ENCODE results near the gene GRIP1. TPM values are rescaled to one million over a fixed set of nuclear protein-coding genes. Genes with fewer than 3 reads are reported as not detected.

Gene GRIP1
- total and polyA plus RNA-seq, 2 donors (not counting 1 experiment from before 2014, with no cell fraction given) = 0.12 TPM; not detected in 1

- Histone ChIP-seq H3K4me2 (ENCODE audit: extremely low read depth, insufficient read depth, low read length) (no peak overlapping the region), H3K27me3 (ENCODE audit: control insufficient read depth, insufficient read depth, low read length) (no peaks in the 10 kb centered on the region), H4K20me1 (ENCODE audit: control insufficient read depth, extremely low read depth, insufficient read depth, low read length) (no peaks in the 10 kb centered on the region), H3K4me1 (ENCODE audit: control insufficient read depth, extremely low read depth, insufficient read depth, low read length) (no peaks in the 10 kb centered on the region), H3K4me3 (replicated peaks in 1 of 4; ENCODE audit: control extremely low read depth in 1 of 4, insufficient read depth in 1 of 4, low read depth in 3 of 4, low read length in 4 of 4) (no peak overlapping the region), H3K9me3 (ENCODE audit: control insufficient read depth, insufficient read depth, low read depth, low read length) (no peaks in the 10 kb centered on the region), H3K9ac (ENCODE audit: insufficient read depth, low read length) (no peak overlapping the region), H3K27ac (ENCODE audit: insufficient read depth, low read length) (no peak overlapping the region), H3K79me2 (ENCODE audit: control insufficient read depth, insufficient read depth, low read length) (no peaks in the 10 kb centered on the region), H2AFZ (ENCODE audit: low read length) (no peak overlapping the region), H3K36me3 (ENCODE audit: control insufficient read depth, insufficient read depth, low read length) (no peaks in the 10 kb centered on the region)
- TF ChIP-seq CTCF (conservative IDR thresholded peaks at IDR 0.05 in 1 of 2, IDR thresholded peaks at IDR 0.05 in 1 of 2; ENCODE audit: low read depth in 1 of 2, low read length in 2 of 2) (no peak), EZH2 (IDR thresholded peaks at IDR 0.05; ENCODE audit: low read length, missing control alignments) (no peak)
- DNase-seq (ENCODE audit: low read depth in 2 of 2) = peak in 1 of 2 donors; percentile 5
Measured at GRCh38 chr12:66491853-66492252, 187.0 kb downstream of the GRIP1 start.

GRCh38 chr12:66482351-66483203 is 196.3 kb downstream of the GRIP1 start:
- no peaks in the 10 kb centered on the region for H3K79me2 ChIP-seq (ENCODE audit: control insufficient read depth, insufficient read depth, low read length)
- no peak overlapping the region for H3K27ac ChIP-seq (ENCODE audit: insufficient read depth, low read length)
- DNase-seq (ENCODE audit: low read depth in 2 of 2) = peak in 1 of 2 donors; percentile 19
- TF ChIP-seq EZH2 (IDR thresholded peaks at IDR 0.05; ENCODE audit: low read length, missing control alignments) (no peak), CTCF (conservative IDR thresholded peaks at IDR 0.05 in 1 of 2, IDR thresholded peaks at IDR 0.05 in 1 of 2; ENCODE audit: low read depth in 1 of 2, low read length in 2 of 2) (no peak)
- H3K4me3 ChIP-seq (replicated peaks in 1 of 4; ENCODE audit: control extremely low read depth in 1 of 4, insufficient read depth in 1 of 4, low read depth in 3 of 4, low read length in 4 of 4) = no peak overlapping the region
- H3K9me3 ChIP-seq (ENCODE audit: control insufficient read depth, insufficient read depth, low read depth, low read length) = no peaks in the 10 kb centered on the region
- no peaks in the 10 kb centered on the region for H3K27me3 ChIP-seq (ENCODE audit: control insufficient read depth, insufficient read depth, low read length)
- H3K4me1 ChIP-seq (ENCODE audit: control insufficient read depth, extremely low read depth, insufficient read depth, low read length) = no peaks in the 10 kb centered on the region
- no peaks in the 10 kb centered on the region for H3K36me3 ChIP-seq (ENCODE audit: control insufficient read depth, insufficient read depth, low read length)
- no peak overlapping the region for H3K9ac ChIP-seq (ENCODE audit: insufficient read depth, low read length)
- H4K20me1 ChIP-seq (ENCODE audit: control insufficient read depth, extremely low read depth, insufficient read depth, low read length) = no peaks in the 10 kb centered on the region
- H3K4me2 ChIP-seq (ENCODE audit: extremely low read depth, insufficient read depth, low read length) = no peak overlapping the region
- H2AFZ ChIP-seq (ENCODE audit: low read length) = no peak overlapping the region

- Histone ChIP-seq H3K4me1 (ENCODE audit: control insufficient read depth, extremely low read depth, insufficient read depth, low read length) (no peaks in the 10 kb centered on the region), H3K9ac (ENCODE audit: insufficient read depth, low read length) (no peak overlapping the region), H3K4me3 (replicated peaks in 1 of 4; ENCODE audit: control extremely low read depth in 1 of 4, insufficient read depth in 1 of 4, low read depth in 3 of 4, low read length in 4 of 4) (no peak overlapping the region), H2AFZ (ENCODE audit: low read length) (no peak overlapping the region), H3K4me2 (ENCODE audit: extremely low read depth, insufficient read depth, low read length) (no peak overlapping the region), H3K27ac (ENCODE audit: insufficient read depth, low read length) (no peak overlapping the region), H3K79me2 (ENCODE audit: control insufficient read depth, insufficient read depth, low read length) (no peaks in the 10 kb centered on the region), H3K9me3 (ENCODE audit: control insufficient read depth, insufficient read depth, low read depth, low read length) (no peaks in the 10 kb centered on the region), H4K20me1 (ENCODE audit: control insufficient read depth, extremely low read depth, insufficient read depth, low read length) (no peaks in the 10 kb centered on the region), H3K27me3 (ENCODE audit: control insufficient read depth, insufficient read depth, low read length) (no peaks in the 10 kb centered on the region), H3K36me3 (ENCODE audit: control insufficient read depth, insufficient read depth, low read length) (no peaks in the 10 kb centered on the region)
- DNase-seq (ENCODE audit: low read depth in 2 of 2) = no peak
- TF ChIP-seq CTCF (conservative IDR thresholded peaks at IDR 0.05 in 1 of 2, IDR thresholded peaks at IDR 0.05 in 1 of 2; ENCODE audit: low read depth in 1 of 2, low read length in 2 of 2) (no peak), EZH2 (IDR thresholded peaks at IDR 0.05; ENCODE audit: low read length, missing control alignments) (no peak)
Measured at GRCh38 chr12:66467932-66468331, 210.9 kb downstream of the GRIP1 start.
